ENCODE data around the gene TRIO.
"Not testable (repeated sequence)": the region's sequence is repeated elsewhere in the genome, so short reads cannot be mapped to it uniquely, and the experiment has no call there.

Gene TRIO

GRCh38 chr5:14369780-14370179 lies 226.6 kb downstream of the TRIO start:
- DNase-seq, result no peak

- no peak for DNase-seq
Measured at GRCh38 chr5:14370386-14370785, 227.2 kb downstream of the TRIO start.

GRCh38 chr5:14373685-14374084 lies 230.5 kb downstream of the TRIO start:
- DNase-seq, result no peak

- DNase-seq, result no peak
Measured at GRCh38 chr5:14374100-14374499, 231.0 kb downstream of the TRIO start.

GRCh38 chr5:14376789-14377188 lies 233.6 kb downstream of the TRIO start:
- no peak for DNase-seq

GRCh38 chr5:14379739-14380497 lies 236.8 kb downstream of the TRIO start:
- DNase-seq, result no peak

- no peak for DNase-seq
Measured at GRCh38 chr5:14380712-14381111, 237.6 kb downstream of the TRIO start.

- DNase-seq, result no peak
Measured at GRCh38 chr5:14382640-14383039, 239.5 kb downstream of the TRIO start.

GRCh38 chr5:14383923-14384322 lies 240.8 kb downstream of the TRIO start:
- no peak for DNase-seq

GRCh38 chr5:14385019-14385418 lies 241.9 kb downstream of the TRIO start:
- DNase-seq, result no peak

- no peak for DNase-seq
Measured at GRCh38 chr5:14386884-14387624, 243.9 kb downstream of the TRIO start.

- DNase-seq, result no peak
Measured at GRCh38 chr5:14388741-14389140, 245.6 kb downstream of the TRIO start.

GRCh38 chr5:14392552-14392951 lies 249.4 kb downstream of the TRIO start:
- not testable (repeated sequence) for DNase-seq

- DNase-seq, result no peak
Measured at GRCh38 chr5:14394365-14394764, 251.2 kb downstream of the TRIO start.

- DNase-seq, result no peak
Measured at GRCh38 chr5:14395411-14395810, 252.3 kb downstream of the TRIO start.

GRCh38 chr5:14396066-14396465 lies 252.9 kb downstream of the TRIO start:
- DNase-seq, result no peak

- no peak for DNase-seq
Measured at GRCh38 chr5:14396737-14397136, 253.6 kb downstream of the TRIO start.

GRCh38 chr5:14397717-14398116 lies 254.6 kb downstream of the TRIO start:
- DNase-seq, result no peak

- DNase-seq, result peak; percentile 33
Measured at GRCh38 chr5:14399054-14399692, 256.0 kb downstream of the TRIO start.

GRCh38 chr5:14400085-14400484 lies 256.9 kb downstream of the TRIO start:
- DNase-seq, result no peak

- DNase-seq, result no peak
Measured at GRCh38 chr5:14400611-14401010, 257.5 kb downstream of the TRIO start.

GRCh38 chr5:14401639-14402038 lies 258.5 kb downstream of the TRIO start:
- no peak for DNase-seq

GRCh38 chr5:14402424-14402823 lies 259.3 kb downstream of the TRIO start:
- no peak for DNase-seq

- DNase-seq, result no peak
Measured at GRCh38 chr5:14404780-14405179, 261.6 kb downstream of the TRIO start.
